Activated CD4-positive, alpha-beta T cell treated with anti-CD3 and anti-CD28 coated beads, Interleukin-2, amount 50 U/mL, for 24 hours (primary cell): ENCODE measurements around the gene CABLES2.
A peak's percentile ranks its signal among the peaks of the same experiment; 100 is the strongest.

Experiments
- DNase-seq, 2 donors: peaks; one replicate each; pipeline ENCODE4 v3.0.0-alpha.2; 2020; ENCODE audit warnings: low read depth in 1 of 2, low spot score in 1 of 2

Gene CABLES2

GRCh38 chr20:62407221-62407992, at the start of gene CABLES2:
Gene CABLES2, minus strand, starts transcription at chr20:62407285. Its CDS starts 9 bp downstream, at chr20:62407276.
- DNase-seq, result peak; percentile 75 to 85

- DNase-seq, result no peak
Observed at GRCh38 chr20:62455929-62456328, 48.8 kb upstream of the CABLES2 start.

- DNase-seq, result no peak
Observed at GRCh38 chr20:62454904-62455636, 48.0 kb upstream of the CABLES2 start.

- no peak for DNase-seq
Observed at GRCh38 chr20:62453186-62453808, 46.2 kb upstream of the CABLES2 start.

- DNase-seq, result no peak
Observed at GRCh38 chr20:62452475-62453095, 45.5 kb upstream of the CABLES2 start.

- DNase-seq, result no peak
Observed at GRCh38 chr20:62451970-62452369, 44.9 kb upstream of the CABLES2 start.

GRCh38 chr20:62451156-62451767, 44.2 kb upstream of the CABLES2 start:
- no peak for DNase-seq

- DNase-seq, result no peak
Observed at GRCh38 chr20:62449951-62450691, 43.0 kb upstream of the CABLES2 start.

- DNase-seq, result no peak
Observed at GRCh38 chr20:62448788-62449187, 41.7 kb upstream of the CABLES2 start.

GRCh38 chr20:62448038-62448437, 41.0 kb upstream of the CABLES2 start:
- DNase-seq, result no peak

- DNase-seq, result no peak
Observed at GRCh38 chr20:62446888-62447869, 40.1 kb upstream of the CABLES2 start.

GRCh38 chr20:62446481-62446880, 39.4 kb upstream of the CABLES2 start:
- no peak for DNase-seq

GRCh38 chr20:62445553-62446340, 38.7 kb upstream of the CABLES2 start:
- DNase-seq, result no peak

GRCh38 chr20:62444286-62444685, 37.2 kb upstream of the CABLES2 start:
- DNase-seq, result no peak

GRCh38 chr20:62441987-62442539, 35.0 kb upstream of the CABLES2 start:
- DNase-seq, result no peak

GRCh38 chr20:62439218-62439617, 32.1 kb upstream of the CABLES2 start:
- DNase-seq, result no peak

- no peak for DNase-seq
Observed at GRCh38 chr20:62437927-62438326, 30.8 kb upstream of the CABLES2 start.

GRCh38 chr20:62437496-62437895, 30.4 kb upstream of the CABLES2 start:
- DNase-seq, result no peak
